SK-N-SH (cell line): Measurements from ENCODE around the gene KIF1C. TPM values are rescaled to one million over a fixed set of nuclear protein-coding genes. Genes with fewer than 3 reads are reported as not detected.

ENCODE experiments used
- CTCF ChIA-PET: fragments of 300-600, 350-600 bp; formaldehyde crosslinking; extraction: SDS; loops from one replicate; lab custom pipeline; 2021; lab: Yijun Ruan, JAX
- POLR2A ChIA-PET: fragments of 350-600 bp; sonication (Branson Sonifier 250); formaldehyde crosslinking; extraction: SDS; loops from one replicate; lab custom pipeline; 2020; ENCODE audit warnings: antibody characterized with exemption, inconsistent platforms; lab: Yijun Ruan, JAX
- DNase-seq: peaks from one replicate; pipeline ENCODE4 v3.0.0; 2012
- H2AFZ ChIP-seq: fragments of 200-600 bp; sonication (generic); 2 replicates; pipeline ENCODE4 v1.8.1; 2016; ENCODE audit warnings: antibody characterized with exemption, mild to moderate bottlenecking, low read depth
- H3F3A ChIP-seq: fragments of 200-600 bp; sonication (generic); replicated peaks from 2 replicates; pipeline ENCODE3; 2016; ENCODE audit warnings: antibody characterized with exemption, mild to moderate bottlenecking; ENCODE audit not compliant: insufficient read depth
- H3K27ac ChIP-seq, 2 experiments: fragments of 200-500 bp in 1 of 2; fragments of 200-600 bp in 1 of 2; sonication (Bioruptor generic) in 1 of 2; sonication (generic), shearing (Covaris generic) in 1 of 2; 2 replicates each; pipeline versions ENCODE4 v1.5.1 to v1.6.1; 2014 to 2016; ENCODE audit warnings: low read depth in 2 of 2, inconsistent platforms in 1 of 2, low read length in 1 of 2, mild to moderate bottlenecking in 1 of 2, mixed read lengths in 1 of 2
- H3K27me3 ChIP-seq: fragments of 200-600 bp; sonication (generic), shearing (Covaris generic); 2 replicates; pipeline ENCODE4 v1.6.1; 2016; ENCODE audit warnings: mixed run types; ENCODE audit not compliant: insufficient read depth
- H3K36me3 ChIP-seq, 2 experiments: fragments of 200-500 bp in 1 of 2; fragments of 200-600 bp in 1 of 2; sonication (Bioruptor generic) in 1 of 2; sonication (generic) in 1 of 2; replicated peaks in 1 of 2; 2 replicates each; pipeline versions ENCODE3 to v1.5.1; 2014 to 2016; ENCODE audit warnings: low read length in 1 of 2, mild to moderate bottlenecking in 1 of 2; ENCODE audit not compliant: insufficient read depth in 2 of 2, control insufficient read depth in 1 of 2
- H3K4me1 ChIP-seq, 2 experiments: fragments of 200-500 bp in 1 of 2; fragments of 200-600 bp in 1 of 2; sonication (Bioruptor generic) in 1 of 2; sonication (generic), shearing (Covaris generic) in 1 of 2; 2 replicates each; pipeline versions ENCODE4 v1.5.1 to v1.6.1; 2014 to 2016; ENCODE audit warnings: low read depth in 1 of 2, low read length in 1 of 2, mixed run types in 1 of 2; ENCODE audit not compliant: insufficient read depth in 2 of 2, control insufficient read depth in 1 of 2
- H3K4me2 ChIP-seq: fragments of 200-600 bp; sonication (generic), shearing (Covaris generic); 2 replicates; pipeline ENCODE4 v1.6.1; 2017; ENCODE audit warnings: mixed run types
- H3K4me3 ChIP-seq, 2 experiments: fragments of 200-500 bp in 1 of 2; fragments of 200-600 bp in 1 of 2; sonication (Bioruptor generic) in 1 of 2; sonication (generic), shearing (Covaris generic) in 1 of 2; 2 replicates each; pipeline versions ENCODE4 v1.5.1 to v1.8.1; 2014 to 2016; ENCODE audit warnings: low read depth in 2 of 2, inconsistent platforms in 1 of 2, low read length in 1 of 2, mild to moderate bottlenecking in 1 of 2, mixed read lengths in 1 of 2, moderate library complexity in 1 of 2
- H3K79me2 ChIP-seq: fragments of 200-600 bp; sonication (generic); 2 replicates; pipeline ENCODE4 v1.8.1; 2017; ENCODE audit warnings: mild to moderate bottlenecking; ENCODE audit not compliant: insufficient read depth
- H3K9ac ChIP-seq: fragments of 200-600 bp; sonication (generic); 2 replicates; pipeline ENCODE4 v1.6.1; 2017; ENCODE audit warnings: mixed run types
- H3K9me2 ChIP-seq: fragments of 200-600 bp; sonication (generic); 2 replicates; pipeline ENCODE4 v1.6.1; 2017; ENCODE audit warnings: mixed run types
- H3K9me3 ChIP-seq: fragments of 200-600 bp; sonication (generic); 2 replicates; pipeline ENCODE4 v1.6.1; 2017; ENCODE audit warnings: mixed run types, mild to moderate bottlenecking, moderate library complexity
- H4K20me1 ChIP-seq: fragments of 200-600 bp; sonication (generic); 2 replicates; pipeline ENCODE4 v1.6.1; 2017; ENCODE audit warnings: mild to moderate bottlenecking, mixed run types; ENCODE audit not compliant: insufficient read depth
- CTCF ChIP-seq: fragments of 200-600 bp; sonication (generic); IDR thresholded peaks from 2 replicates; pipeline ENCODE4 v1.6.1; 2017; ENCODE audit warnings: antibody characterized with exemption, mild to moderate bottlenecking, moderate library complexity
- EZH2phosphoT487 ChIP-seq: fragments of 200-600 bp; sonication (generic); IDR thresholded peaks from 2 replicates; pipeline ENCODE4 v1.6.1; 2017; ENCODE audit warnings: low read depth, mixed run types, mild to moderate bottlenecking, antibody characterized with exemption, moderate library complexity, borderline replicate concordance
- FOSL2 ChIP-seq: IDR thresholded peaks from 2 replicates; pipeline ENCODE4 v1.4.0; 2012; ENCODE audit warnings: low read depth, mild to moderate bottlenecking, moderate library complexity, borderline replicate concordance
- FOXJ3 ChIP-seq: sonication (generic); formaldehyde crosslinking; IDR thresholded peaks from 2 replicates; pipeline ENCODE4 v1.5.1; 2020; ENCODE audit warnings: mild to moderate bottlenecking, missing genetic modification reagents
- JUND ChIP-seq: IDR thresholded peaks from 2 replicates; pipeline ENCODE4 v1.4.0; 2012
- NRF1 ChIP-seq: IDR thresholded peaks from 2 replicates; pipeline ENCODE4 v1.6.1; 2012; ENCODE audit warnings: low read depth, mild to moderate bottlenecking, low read length
- SIN3A ChIP-seq: IDR thresholded peaks from 2 replicates; pipeline ENCODE4 v1.6.1; 2012; ENCODE audit warnings: low read depth, mild to moderate bottlenecking, low read length, moderate library complexity, borderline replicate concordance
- TAF1 ChIP-seq: IDR thresholded peaks from 2 replicates; pipeline ENCODE4 v1.6.1; 2012; ENCODE audit warnings: low read depth, mild to moderate bottlenecking, low read length, moderate library complexity, borderline replicate concordance
- TCF12 ChIP-seq: IDR thresholded peaks from 2 replicates; pipeline ENCODE4 v1.4.0; 2012
- USF1 ChIP-seq: IDR thresholded peaks from 2 replicates; pipeline ENCODE4 v1.4.0; 2012; ENCODE audit warnings: low read depth, borderline replicate concordance
- USF2 ChIP-seq: fragments of 150-350 bp; IDR thresholded peaks from 2 replicates; pipeline ENCODE4 v1.6.1; 2017; ENCODE audit warnings: antibody characterized with exemption, low read length, low read depth, borderline replicate concordance
- ZBTB33 ChIP-seq: IDR thresholded peaks from 2 replicates; pipeline ENCODE4 v1.4.0; 2012; ENCODE audit warnings: low read depth, borderline replicate concordance
- WGBS: methylation state at CpG from one replicate; pipeline ENCODE4 v1.1.6; 2017; ENCODE audit warnings: low lambda C conversion rate; 5-methylcytosine and 5-hydroxymethylcytosine counted together
- polyA plus RNA-seq, 3 experiments: library from polyadenylated mRNA; depleted of rRNA; stranded (reverse); fragments of >200 nt; gene quantifications; 2 replicates each; pipeline ENCODE4 v1.2.3, GENCODE V29; 2012

Gene KIF1C
- polyA plus RNA-seq, 1 of the 3 experiments (the other 2 are of a cell fraction) = 58.2 TPM

GRCh38 chr17:5042157-5043022, 44.6 kb downstream of the KIF1C start:
- no peaks in the 10 kb centered on the region for H3K9me2 ChIP-seq
- H3K9me3 ChIP-seq = no peaks in the 10 kb centered on the region
- WGBS = 82% methylated on average over 15 of the region's 15 CpGs
- no peak for DNase-seq
- no peaks in the 10 kb centered on the region for H3F3A ChIP-seq
- TF ChIP-seq SIN3A = no peak
- H3K36me3 ChIP-seq = no peaks in the 10 kb centered on the region
- H4K20me1 ChIP-seq = no peaks in the 10 kb centered on the region
- no peak overlapping the region for H3K4me2 ChIP-seq
- no peak overlapping the region for H2AFZ ChIP-seq
- ChIA-PET CTCF (interaction anchor here (1.1 kb wide), 1 partner anchor 133 kb away, joined by 3 read pairs; no protein-coding TSS in a partner anchor), POLR2A (no interaction called here)
- no peak overlapping the region for H3K4me3 ChIP-seq
- H3K9ac ChIP-seq = no peak overlapping the region
- H3K27ac ChIP-seq = no peak overlapping the region
- H3K27me3 ChIP-seq = no peaks in the 10 kb centered on the region
- no peaks in the 10 kb centered on the region for H3K4me1 ChIP-seq
- H3K79me2 ChIP-seq = no peaks in the 10 kb centered on the region

- Histone ChIP-seq H3K9ac (no peak overlapping the region), H3K4me2 (no peak overlapping the region), H3K27ac (no peak overlapping the region), H3K4me1 (no peaks in the 10 kb centered on the region), H3K9me3 (no peaks in the 10 kb centered on the region), H3K4me3 (no peak overlapping the region), H4K20me1 (no peaks in the 10 kb centered on the region), H3K9me2 (no peaks in the 10 kb centered on the region), H3K79me2 (no peaks in the 10 kb centered on the region), H3K36me3 (no peaks in the 10 kb centered on the region), H3F3A (no peaks in the 10 kb centered on the region), H2AFZ (no peak overlapping the region), H3K27me3 (no peaks in the 10 kb centered on the region)
- 74% methylated on average over 1 of the region's 1 CpG for WGBS
- no peak for TF ChIP-seq FOXJ3 (CRISPR knock-in tag)
- no peak for TF ChIP-seq TAF1
- no peak for TF ChIP-seq ZBTB33
- TF ChIP-seq TCF12 = no peak
- no peak for TF ChIP-seq CTCF
- no peak for TF ChIP-seq JUND
- TF ChIP-seq NRF1 = no peak
- TF ChIP-seq USF1 = no peak
- no peak for TF ChIP-seq FOSL2
- TF ChIP-seq EZH2phosphoT487 = no peak
- no peak for TF ChIP-seq USF2
- CTCF ChIA-PET = no interaction called here
- POLR2A ChIA-PET = no interaction called here
- no peak for DNase-seq
Measured at GRCh38 chr17:5043524-5043923, 45.8 kb downstream of the KIF1C start.
